ENCODE results near the gene DAB1.
"Not testable (repeated sequence)": the region's sequence is repeated elsewhere in the genome, so short reads cannot be mapped to it uniquely, and the experiment has no call there.

The DAB1 gene

GRCh38 chr1:57222801-57223200, 201.1 kb downstream of the DAB1 start:
- no peaks in the 10 kb centered on the region for H3K4me1 ChIP-seq (ENCODE audit: control insufficient read depth in 5 of 5, insufficient read depth in 5 of 5, low read length in 5 of 5)
- H3K4me3 ChIP-seq (ENCODE audit: low read depth in 1 of 5, low read length in 5 of 5), result no peak overlapping the region
- no peak overlapping the region for H3K9ac ChIP-seq (ENCODE audit: low read length in 5 of 5)
- H3K27me3 ChIP-seq (ENCODE audit: control insufficient read depth in 5 of 5, insufficient read depth in 4 of 5, low read length in 5 of 5), result no peaks in the 10 kb centered on the region
- no peak overlapping the region for H3K27ac ChIP-seq (ENCODE audit: low read depth, low read length)
- no peaks in the 10 kb centered on the region for H3K9me3 ChIP-seq (ENCODE audit: control insufficient read depth in 5 of 5, low read length in 5 of 5)
- H3K36me3 ChIP-seq (ENCODE audit: control insufficient read depth in 5 of 5, insufficient read depth in 5 of 5, low read length in 5 of 5), result no peaks in the 10 kb centered on the region

DNA sequence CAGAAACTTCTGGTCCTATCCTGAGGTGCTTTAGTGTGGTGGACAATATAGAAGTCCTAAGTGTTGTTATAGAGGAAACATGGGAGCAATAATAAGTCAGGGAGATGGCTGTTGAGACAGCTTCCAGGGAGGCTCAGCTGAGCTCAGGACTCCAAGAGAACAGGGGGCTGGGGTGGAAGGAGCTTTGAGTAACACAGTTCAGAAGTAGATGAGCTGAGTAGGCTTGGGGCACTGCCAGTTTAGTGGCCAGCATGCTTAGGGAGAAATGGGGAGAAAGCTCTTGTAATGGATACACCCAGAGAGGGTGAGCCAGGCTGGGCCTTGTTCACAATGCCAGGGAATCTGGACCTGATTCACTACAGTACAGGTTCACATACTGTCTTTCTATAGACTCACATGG, 201.6 kb downstream of the DAB1 start:
- no peaks in the 10 kb centered on the region for H3K9me3 ChIP-seq (ENCODE audit: control insufficient read depth in 5 of 5, low read length in 5 of 5)
- H3K4me3 ChIP-seq (ENCODE audit: low read depth in 1 of 5, low read length in 5 of 5), result no peak overlapping the region
- no peak overlapping the region for H3K9ac ChIP-seq (ENCODE audit: low read length in 5 of 5)
- no peaks in the 10 kb centered on the region for H3K27me3 ChIP-seq (ENCODE audit: control insufficient read depth in 5 of 5, insufficient read depth in 4 of 5, low read length in 5 of 5)
- no peak overlapping the region for H3K27ac ChIP-seq (ENCODE audit: low read depth, low read length)
- H3K36me3 ChIP-seq (ENCODE audit: control insufficient read depth in 5 of 5, insufficient read depth in 5 of 5, low read length in 5 of 5), result no peaks in the 10 kb centered on the region
- H3K4me1 ChIP-seq (ENCODE audit: control insufficient read depth in 5 of 5, insufficient read depth in 5 of 5, low read length in 5 of 5), result no peaks in the 10 kb centered on the region

DNA sequence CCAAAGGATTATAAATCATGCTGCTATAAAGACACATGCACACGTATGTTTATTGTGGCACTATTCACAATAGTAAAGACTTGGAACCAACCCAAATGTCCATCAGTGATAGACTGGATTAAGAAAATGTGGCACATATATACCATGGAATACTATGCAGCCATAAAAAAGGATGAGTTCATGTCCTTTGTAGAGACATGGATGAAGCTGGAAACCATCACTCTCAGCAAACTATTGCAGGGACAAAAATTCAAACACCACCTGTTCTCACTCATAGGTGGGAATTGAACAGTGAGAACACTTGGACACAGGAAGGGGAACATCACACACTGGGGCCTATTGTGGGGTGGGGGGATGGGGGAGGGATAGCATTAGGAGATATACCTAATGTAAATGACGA, 203.0 kb downstream of the DAB1 start:
- H3K27me3 ChIP-seq (ENCODE audit: control insufficient read depth in 5 of 5, insufficient read depth in 4 of 5, low read length in 5 of 5); H3K9ac ChIP-seq (ENCODE audit: low read length in 5 of 5); H3K4me3 ChIP-seq (ENCODE audit: low read depth in 1 of 5, low read length in 5 of 5); H3K27ac ChIP-seq (ENCODE audit: low read depth, low read length); H3K9me3 ChIP-seq (ENCODE audit: control insufficient read depth in 5 of 5, low read length in 5 of 5); H3K4me1 ChIP-seq (ENCODE audit: control insufficient read depth in 5 of 5, insufficient read depth in 5 of 5, low read length in 5 of 5); H3K36me3 ChIP-seq (ENCODE audit: control insufficient read depth in 5 of 5, insufficient read depth in 5 of 5, low read length in 5 of 5): not testable (repeated sequence)

- no peaks in the 10 kb centered on the region for H3K36me3 ChIP-seq (ENCODE audit: control insufficient read depth in 5 of 5, insufficient read depth in 5 of 5, low read length in 5 of 5)
- H3K4me1 ChIP-seq (ENCODE audit: control insufficient read depth in 5 of 5, insufficient read depth in 5 of 5, low read length in 5 of 5), result no peaks in the 10 kb centered on the region
- no peaks in the 10 kb centered on the region for H3K27me3 ChIP-seq (ENCODE audit: control insufficient read depth in 5 of 5, insufficient read depth in 4 of 5, low read length in 5 of 5)
- no peak overlapping the region for H3K9ac ChIP-seq (ENCODE audit: low read length in 5 of 5)
- H3K4me3 ChIP-seq (ENCODE audit: low read depth in 1 of 5, low read length in 5 of 5), result no peak overlapping the region
- no peak overlapping the region for H3K27ac ChIP-seq (ENCODE audit: low read depth, low read length)
- no peaks in the 10 kb centered on the region for H3K9me3 ChIP-seq (ENCODE audit: control insufficient read depth in 5 of 5, low read length in 5 of 5)
Observed at GRCh38 chr1:57218487-57219079, 205.3 kb downstream of the DAB1 start.

DNA sequence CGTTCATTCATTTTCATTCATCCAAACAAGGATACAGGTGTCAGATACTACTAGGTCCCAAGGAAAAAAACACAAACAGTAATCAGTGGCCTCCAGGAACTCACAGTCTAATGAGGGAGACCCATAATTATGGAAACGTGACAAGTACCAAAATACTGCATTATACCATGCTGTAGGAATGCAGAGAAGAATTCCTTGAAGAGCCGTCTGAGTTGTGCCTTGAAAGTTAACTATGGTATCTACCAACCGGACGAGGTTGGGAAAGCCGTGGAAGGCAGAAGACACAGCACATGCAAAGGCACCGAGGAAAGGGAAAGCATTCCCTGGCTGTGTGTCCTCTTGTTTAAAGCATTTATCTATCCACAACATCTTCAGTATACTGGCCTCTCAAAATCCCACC, 206.0 kb downstream of the DAB1 start:
- Histone ChIP-seq H3K27ac (ENCODE audit: low read depth, low read length) (no peak overlapping the region), H3K9ac (ENCODE audit: low read length in 5 of 5) (no peak overlapping the region)

DNA sequence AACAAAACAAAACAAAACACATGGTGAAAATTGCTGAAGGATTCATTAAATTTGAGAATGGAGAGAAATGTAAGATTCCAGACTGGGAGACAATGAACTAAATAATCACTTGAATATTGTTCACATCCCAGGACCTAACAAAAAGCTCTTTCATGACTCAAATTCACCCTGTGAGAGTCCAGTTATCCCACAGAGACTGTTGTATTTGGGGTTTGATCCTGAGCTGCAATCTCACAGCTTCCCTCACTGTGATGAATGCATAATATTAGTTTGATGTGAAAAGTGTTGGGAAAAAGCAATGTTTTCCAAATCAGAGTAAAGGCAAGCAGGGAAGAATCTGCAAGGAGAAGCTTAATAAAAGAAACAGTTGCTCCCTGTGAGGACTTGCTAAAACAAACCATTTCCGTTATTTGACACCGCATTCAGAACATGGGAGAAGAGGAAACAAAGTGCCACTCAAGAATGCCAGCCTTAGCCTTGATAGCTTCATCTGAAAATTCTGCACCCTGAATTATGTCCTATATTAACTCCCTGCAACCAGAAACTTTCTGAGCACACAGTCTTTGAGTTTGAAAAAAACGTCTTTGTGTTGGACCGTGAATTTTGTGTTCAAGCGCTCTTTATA, 208.8 kb downstream of the DAB1 start:
- Histone ChIP-seq H3K27ac (ENCODE audit: low read depth, low read length) (no peak overlapping the region), H3K36me3 (ENCODE audit: control insufficient read depth in 5 of 5, insufficient read depth in 5 of 5, low read length in 5 of 5) (no peaks in the 10 kb centered on the region)

More for the DNA sequence above, 206.0 kb downstream of the DAB1 start:
- no peaks in the 10 kb centered on the region for H3K9me3 ChIP-seq (ENCODE audit: control insufficient read depth in 5 of 5, low read length in 5 of 5)
- H3K4me3 ChIP-seq (ENCODE audit: low read depth in 1 of 5, low read length in 5 of 5), result no peak overlapping the region
- no peaks in the 10 kb centered on the region for H3K27me3 ChIP-seq (ENCODE audit: control insufficient read depth in 5 of 5, insufficient read depth in 4 of 5, low read length in 5 of 5)
- H3K36me3 ChIP-seq (ENCODE audit: control insufficient read depth in 5 of 5, insufficient read depth in 5 of 5, low read length in 5 of 5), result no peaks in the 10 kb centered on the region
- no peaks in the 10 kb centered on the region for H3K4me1 ChIP-seq (ENCODE audit: control insufficient read depth in 5 of 5, insufficient read depth in 5 of 5, low read length in 5 of 5)

DNA sequence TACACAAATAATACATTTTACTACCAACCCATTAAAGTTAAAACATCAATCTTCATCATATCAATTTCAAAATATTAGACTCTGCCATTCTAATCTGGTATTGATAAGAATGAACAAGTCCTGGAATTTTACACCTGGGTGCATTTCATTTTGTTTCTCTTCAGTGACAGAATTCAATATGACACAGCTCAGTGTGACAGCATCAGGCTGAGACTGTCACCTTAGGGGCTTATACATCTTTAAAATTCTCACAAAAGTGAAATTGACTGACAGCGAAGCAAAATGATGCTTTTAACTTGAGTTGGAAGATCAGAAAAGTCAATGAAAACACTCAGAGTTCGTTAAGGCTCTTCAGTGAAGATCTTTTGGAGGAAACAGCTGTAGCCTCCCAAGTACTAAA, 213.0 kb downstream of the DAB1 start:
- Histone ChIP-seq H3K4me3 (ENCODE audit: low read depth in 1 of 5, low read length in 5 of 5) (no peak overlapping the region), H3K9me3 (ENCODE audit: control insufficient read depth in 5 of 5, low read length in 5 of 5) (no peaks in the 10 kb centered on the region), H3K36me3 (ENCODE audit: control insufficient read depth in 5 of 5, insufficient read depth in 5 of 5, low read length in 5 of 5) (no peaks in the 10 kb centered on the region), H3K9ac (ENCODE audit: low read length in 5 of 5) (no peak overlapping the region), H3K27ac (ENCODE audit: low read depth, low read length) (no peak overlapping the region), H3K27me3 (ENCODE audit: control insufficient read depth in 5 of 5, insufficient read depth in 4 of 5, low read length in 5 of 5) (peaks cover 0 to 2% (median 0%) of the 10 kb centered on the region in 5 donors), H3K4me1 (ENCODE audit: control insufficient read depth in 5 of 5, insufficient read depth in 5 of 5, low read length in 5 of 5) (no peaks in the 10 kb centered on the region)

More for the DNA sequence above, 208.8 kb downstream of the DAB1 start:
- Histone ChIP-seq H3K27me3 (ENCODE audit: control insufficient read depth in 5 of 5, insufficient read depth in 4 of 5, low read length in 5 of 5) (no peaks in the 10 kb centered on the region), H3K4me3 (ENCODE audit: low read depth in 1 of 5, low read length in 5 of 5) (no peak overlapping the region), H3K9me3 (ENCODE audit: control insufficient read depth in 5 of 5, low read length in 5 of 5) (no peaks in the 10 kb centered on the region), H3K9ac (ENCODE audit: low read length in 5 of 5) (no peak overlapping the region), H3K4me1 (ENCODE audit: control insufficient read depth in 5 of 5, insufficient read depth in 5 of 5, low read length in 5 of 5) (no peaks in the 10 kb centered on the region)

GRCh38 chr1:57209495-57209894, 214.4 kb downstream of the DAB1 start:
- H3K27ac ChIP-seq (ENCODE audit: low read depth, low read length), result no peak overlapping the region

DNA sequence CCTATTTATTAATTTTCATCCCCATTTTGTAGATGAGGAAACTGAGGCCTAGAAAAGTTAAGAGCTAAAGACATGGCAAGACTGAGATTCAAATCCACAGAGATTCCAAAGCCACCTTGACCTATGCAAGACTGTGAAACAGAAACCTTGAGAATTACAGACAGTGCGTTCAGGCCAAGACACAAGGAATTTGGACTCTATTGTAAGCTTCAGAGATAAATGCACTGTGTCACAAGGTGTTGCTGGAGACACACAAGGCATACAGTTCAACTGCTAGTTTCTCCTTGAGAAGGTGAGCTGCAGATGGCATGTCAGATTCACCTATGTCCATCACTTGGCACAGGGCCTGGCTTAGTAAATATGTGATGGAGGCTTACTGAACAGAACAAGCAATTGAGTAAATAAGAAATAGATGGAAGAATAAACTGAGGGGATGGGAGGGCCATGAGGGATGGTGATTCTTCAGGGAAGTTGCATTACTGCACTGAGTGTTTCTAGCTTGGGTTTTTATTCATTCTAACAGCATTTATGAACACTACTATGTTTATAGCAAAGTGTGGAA, 215.0 kb downstream of the DAB1 start:
- Histone ChIP-seq H3K9me3 (ENCODE audit: control insufficient read depth in 5 of 5, low read length in 5 of 5) (no peaks in the 10 kb centered on the region), H3K9ac (ENCODE audit: low read length in 5 of 5) (no peak overlapping the region), H3K27ac (ENCODE audit: low read depth, low read length) (no peak overlapping the region), H3K4me1 (ENCODE audit: control insufficient read depth in 5 of 5, insufficient read depth in 5 of 5, low read length in 5 of 5) (no peaks in the 10 kb centered on the region), H3K4me3 (ENCODE audit: low read depth in 1 of 5, low read length in 5 of 5) (no peak overlapping the region), H3K27me3 (ENCODE audit: control insufficient read depth in 5 of 5, insufficient read depth in 4 of 5, low read length in 5 of 5) (peaks cover 0 to 2% (median 0%) of the 10 kb centered on the region in 5 donors), H3K36me3 (ENCODE audit: control insufficient read depth in 5 of 5, insufficient read depth in 5 of 5, low read length in 5 of 5) (no peaks in the 10 kb centered on the region)

More at GRCh38 chr1:57209495-57209894, 214.4 kb downstream of the DAB1 start:
- Histone ChIP-seq H3K36me3 (ENCODE audit: control insufficient read depth in 5 of 5, insufficient read depth in 5 of 5, low read length in 5 of 5) (no peaks in the 10 kb centered on the region), H3K27me3 (ENCODE audit: control insufficient read depth in 5 of 5, insufficient read depth in 4 of 5, low read length in 5 of 5) (peaks cover 0 to 2% (median 0%) of the 10 kb centered on the region in 5 donors), H3K4me3 (ENCODE audit: low read depth in 1 of 5, low read length in 5 of 5) (no peak overlapping the region), H3K9me3 (ENCODE audit: control insufficient read depth in 5 of 5, low read length in 5 of 5) (no peaks in the 10 kb centered on the region), H3K9ac (ENCODE audit: low read length in 5 of 5) (no peak overlapping the region), H3K4me1 (ENCODE audit: control insufficient read depth in 5 of 5, insufficient read depth in 5 of 5, low read length in 5 of 5) (no peaks in the 10 kb centered on the region)

GRCh38 chr1:57206038-57206437, 217.8 kb downstream of the DAB1 start:
- Histone ChIP-seq H3K27ac (ENCODE audit: low read depth, low read length) (no peak overlapping the region), H3K4me3 (ENCODE audit: low read depth in 1 of 5, low read length in 5 of 5) (no peak overlapping the region), H3K36me3 (ENCODE audit: control insufficient read depth in 5 of 5, insufficient read depth in 5 of 5, low read length in 5 of 5) (no peaks in the 10 kb centered on the region)

More at GRCh38 chr1:57206038-57206437, 217.8 kb downstream of the DAB1 start:
- Histone ChIP-seq H3K4me1 (ENCODE audit: control insufficient read depth in 5 of 5, insufficient read depth in 5 of 5, low read length in 5 of 5) (no peaks in the 10 kb centered on the region), H3K27me3 (ENCODE audit: control insufficient read depth in 5 of 5, insufficient read depth in 4 of 5, low read length in 5 of 5) (peaks cover 0 to 2% (median 0%) of the 10 kb centered on the region in 5 donors), H3K9me3 (ENCODE audit: control insufficient read depth in 5 of 5, low read length in 5 of 5) (peaks cover 0 to 4% (median 0%) of the 10 kb centered on the region in 5 donors), H3K9ac (ENCODE audit: low read length in 5 of 5) (no peak overlapping the region)

Data from subcutaneous abdominal adipose tissue (tissue), 5 donors.